Measurements from ENCODE around the gene KRT23.

GRCh38 chr17:40912486-40913210 lies 24.8 kb downstream of the KRT23 start:
- no peak for TF ChIP-seq CTCF (IDR thresholded peaks at IDR 0.05)
- TF ChIP-seq POLR2A (IDR thresholded peaks at IDR 0.05), result no peak
